ENCODE measurements around the gene TTLL11. TPM values are rescaled to one million over a fixed set of nuclear protein-coding genes. Genes with fewer than 3 reads are reported as not detected.

The TTLL11 gene
- total RNA-seq, 1 donor from 2014 or later, result 9.5 TPM

DNA sequence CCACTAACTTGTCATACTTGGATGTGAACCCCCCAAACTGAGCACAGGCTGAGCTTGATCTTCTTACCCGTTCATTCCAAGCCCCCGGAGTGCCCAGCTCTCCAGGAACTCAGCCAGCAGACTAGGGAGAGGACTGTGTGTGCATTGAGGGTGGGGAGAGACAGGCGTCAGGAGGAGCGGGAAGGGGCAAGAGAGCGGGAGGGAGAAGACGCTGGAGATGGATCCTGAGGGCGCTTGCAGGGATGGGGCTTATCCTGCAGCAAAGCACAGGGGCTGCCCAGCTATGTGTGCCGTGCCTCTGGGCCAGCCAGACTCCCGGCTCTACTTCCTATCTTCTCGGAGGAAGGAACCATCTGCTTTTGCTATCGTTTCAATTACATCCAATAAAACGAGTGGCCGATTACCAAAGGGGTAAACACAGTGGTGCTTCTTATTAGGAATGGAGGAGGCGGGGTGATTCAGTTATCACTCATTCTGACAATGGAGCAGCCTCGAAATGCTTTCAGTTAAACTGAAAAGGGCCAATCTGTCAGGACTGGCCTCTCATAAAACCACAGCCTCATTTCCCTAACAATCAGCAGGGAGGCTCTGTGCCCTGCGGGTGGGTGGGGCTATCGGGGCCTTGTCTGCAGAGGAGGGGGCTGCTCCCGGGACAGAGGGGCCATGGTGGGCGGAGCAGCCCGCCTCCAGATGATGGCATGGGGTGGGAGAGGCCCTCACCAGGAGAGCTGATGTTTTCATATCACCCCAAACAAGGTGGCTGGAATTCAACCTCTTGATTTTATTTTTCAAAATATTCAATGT is 273.5 kb downstream of the TTLL11 start:
- peak; percentile 73 for DNase-seq (ENCODE audit: low spot score)

GRCh38 chr9:121818841-121819427 is 274.2 kb downstream of the TTLL11 start:
- DNase-seq (ENCODE audit: low spot score), result peak; percentile 60

DNA sequence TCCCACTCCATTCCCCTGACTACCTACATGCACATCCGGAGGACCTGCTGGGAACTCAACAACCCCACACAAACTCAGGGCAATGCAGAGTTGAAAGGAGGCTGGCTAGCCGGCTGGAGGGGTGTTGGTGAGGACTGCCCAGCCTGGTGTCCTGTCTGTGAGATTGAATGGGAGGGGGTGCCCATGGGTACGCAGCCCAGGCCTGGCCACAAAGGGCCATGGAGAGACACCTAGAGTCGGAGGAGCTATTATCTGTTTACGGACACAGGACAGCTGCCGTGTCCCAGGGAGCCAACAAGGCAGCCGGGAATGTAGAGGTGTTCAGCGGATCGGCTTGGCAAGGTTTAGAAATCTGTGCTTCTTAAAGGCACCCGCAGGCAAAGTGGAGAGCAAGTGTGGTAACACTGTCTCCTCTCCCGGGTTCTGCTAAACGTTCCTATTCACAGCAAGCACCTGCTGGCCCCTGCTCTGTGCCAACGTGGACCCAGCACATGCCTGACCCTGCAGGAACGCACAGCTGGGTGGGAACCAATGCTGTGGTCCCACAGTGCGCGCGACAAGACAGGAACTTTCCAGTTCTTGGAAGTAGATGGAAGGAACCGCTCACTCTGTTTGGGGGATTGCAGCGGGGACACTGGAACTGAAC is 275.0 kb downstream of the TTLL11 start:
- peak; percentile 59 for DNase-seq (ENCODE audit: low spot score)

DNA sequence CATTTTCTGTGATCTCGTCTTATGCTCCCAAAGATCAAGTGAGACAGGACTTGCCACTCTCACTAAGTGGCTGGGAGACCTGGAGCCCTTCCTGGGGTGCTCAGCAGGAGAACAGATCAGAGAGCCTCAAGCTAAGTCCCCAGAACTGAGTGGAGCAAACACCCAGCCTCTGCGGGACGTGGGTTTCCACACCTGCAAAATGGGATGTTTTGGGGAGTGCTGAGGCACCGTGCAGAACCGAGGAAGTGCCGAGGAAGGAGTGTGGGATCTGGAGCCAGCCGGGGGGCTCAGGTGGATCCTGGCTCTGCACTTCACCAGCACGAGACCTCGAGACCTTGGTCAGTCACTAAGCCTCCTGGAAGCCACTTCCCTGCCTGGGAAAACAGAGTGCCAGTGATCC is 275.6 kb downstream of the TTLL11 start:
- DNase-seq (ENCODE audit: low spot score), result peak; percentile 43

GRCh38 chr9:121816845-121817450 is 276.2 kb downstream of the TTLL11 start:
- DNase-seq (ENCODE audit: low spot score), result peak; percentile 30

GRCh38 chr9:121816449-121816817 is 276.7 kb downstream of the TTLL11 start:
- peak; percentile 53 for DNase-seq (ENCODE audit: low spot score)

GRCh38 chr9:121815546-121816448 is 277.3 kb downstream of the TTLL11 start:
- DNase-seq (ENCODE audit: low spot score), result peak; percentile 67

GRCh38 chr9:121815084-121815483 is 278.0 kb downstream of the TTLL11 start:
- DNase-seq (ENCODE audit: low spot score), result peak; percentile 67

GRCh38 chr9:121814594-121814993 is 278.5 kb downstream of the TTLL11 start:
- peak; percentile 85 for DNase-seq (ENCODE audit: low spot score)

DNA sequence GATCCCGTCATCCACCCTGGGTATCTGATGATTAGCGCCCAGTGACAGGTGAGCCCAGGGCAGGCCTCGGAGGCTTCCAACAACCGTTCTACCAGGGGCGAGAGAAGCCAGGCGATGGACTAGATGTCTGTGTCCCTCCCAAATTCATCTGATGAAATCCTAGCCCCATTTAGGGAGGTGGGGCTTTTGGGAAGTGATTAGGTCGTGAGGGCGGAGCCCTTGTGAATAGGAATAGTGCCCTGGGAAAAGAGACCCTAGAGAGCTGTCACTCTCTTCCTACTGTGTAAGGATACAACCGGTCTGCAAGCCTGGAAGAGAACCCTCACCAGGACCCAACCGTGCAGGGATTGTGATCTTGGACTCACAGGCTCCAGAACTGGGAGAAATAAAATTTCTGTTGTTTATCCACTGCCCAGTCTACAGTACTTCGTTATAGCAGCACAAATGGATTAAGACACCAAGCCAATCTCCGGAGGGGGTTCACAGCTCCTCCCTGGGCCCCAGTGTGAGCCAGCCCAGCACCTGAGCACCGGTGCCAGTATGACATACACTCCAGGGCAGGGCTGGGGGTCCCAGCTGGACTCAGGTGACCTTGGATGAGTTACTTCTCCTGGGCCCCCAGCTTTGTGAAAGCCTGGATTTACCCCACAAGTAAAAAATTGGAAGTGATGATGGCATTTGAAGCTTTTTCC is 279.4 kb downstream of the TTLL11 start:
- peak; percentile 53 for DNase-seq (ENCODE audit: low spot score)

DNA sequence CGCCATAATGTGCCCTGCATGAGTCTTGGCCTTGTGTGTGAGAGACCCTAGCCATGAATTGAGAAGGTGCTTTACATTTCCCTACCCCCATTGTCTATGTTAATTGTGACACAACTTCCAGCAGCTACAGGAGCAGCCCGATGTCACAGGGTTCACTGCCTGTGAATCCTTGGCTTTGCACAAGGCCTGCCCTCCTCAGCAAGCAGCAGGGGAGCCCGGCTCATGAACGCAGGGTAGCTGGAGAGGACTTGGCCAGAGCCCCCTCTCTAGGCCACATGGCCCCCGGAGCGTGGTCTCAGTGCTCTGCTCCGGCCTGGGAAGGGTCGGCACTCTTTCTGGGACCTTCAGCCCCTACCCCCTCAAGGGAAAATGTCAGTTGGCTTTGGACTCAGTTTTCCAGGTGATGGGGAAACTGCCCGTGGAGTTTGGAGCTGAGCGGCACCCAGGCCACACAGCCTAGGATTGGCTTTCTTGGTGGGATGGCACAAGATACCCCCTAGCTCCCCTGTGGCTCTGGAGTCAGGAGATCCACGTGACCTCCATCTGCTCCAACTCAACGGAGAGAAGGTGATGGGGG is 280.9 kb downstream of the TTLL11 start:
- peak; percentile 82 for DNase-seq (ENCODE audit: low spot score)

DNA sequence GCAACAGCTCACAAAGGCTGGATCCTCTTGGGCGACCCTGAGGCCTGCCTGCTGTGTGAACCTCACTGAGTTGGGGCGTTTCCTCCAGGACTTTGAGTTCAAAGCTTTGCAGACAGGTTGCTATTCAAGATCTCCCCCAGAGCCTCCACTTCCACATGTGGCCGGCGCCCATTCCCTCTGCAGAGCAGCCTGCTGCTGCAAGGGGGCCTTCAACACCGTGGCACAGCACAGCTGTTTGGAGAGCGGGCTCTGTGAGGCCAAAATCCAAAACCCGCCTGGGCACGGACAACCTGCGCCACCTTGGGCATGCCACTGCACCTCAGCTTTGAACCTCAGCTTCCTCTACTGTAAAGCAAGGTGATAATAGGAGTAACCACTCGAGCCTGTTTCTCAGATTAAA is 281.4 kb downstream of the TTLL11 start:
- DNase-seq (ENCODE audit: low spot score), result peak; percentile 62

GRCh38 chr9:121811140-121811539 is 282.0 kb downstream of the TTLL11 start:
- DNase-seq (ENCODE audit: low spot score), result peak; percentile 85

DNA sequence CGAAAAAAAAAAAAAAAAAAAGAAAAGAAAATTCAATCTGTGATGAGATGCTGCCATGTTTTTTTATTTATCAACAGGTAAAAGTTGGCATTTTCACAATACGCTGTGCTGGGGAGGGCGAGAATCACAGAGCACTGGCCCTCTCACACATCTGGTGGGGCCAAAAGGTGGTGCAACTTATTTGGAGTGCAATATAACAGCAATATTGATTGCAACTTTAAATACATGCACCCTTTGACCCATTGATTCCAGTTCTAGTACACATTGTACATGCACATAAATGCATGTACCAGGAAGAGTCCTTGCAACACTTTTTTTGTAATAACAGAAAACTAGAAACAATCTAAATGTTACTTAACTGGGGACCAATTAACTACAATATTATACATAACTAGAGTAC is 282.6 kb downstream of the TTLL11 start:
- DNase-seq (ENCODE audit: low spot score), result peak; percentile 24

DNA sequence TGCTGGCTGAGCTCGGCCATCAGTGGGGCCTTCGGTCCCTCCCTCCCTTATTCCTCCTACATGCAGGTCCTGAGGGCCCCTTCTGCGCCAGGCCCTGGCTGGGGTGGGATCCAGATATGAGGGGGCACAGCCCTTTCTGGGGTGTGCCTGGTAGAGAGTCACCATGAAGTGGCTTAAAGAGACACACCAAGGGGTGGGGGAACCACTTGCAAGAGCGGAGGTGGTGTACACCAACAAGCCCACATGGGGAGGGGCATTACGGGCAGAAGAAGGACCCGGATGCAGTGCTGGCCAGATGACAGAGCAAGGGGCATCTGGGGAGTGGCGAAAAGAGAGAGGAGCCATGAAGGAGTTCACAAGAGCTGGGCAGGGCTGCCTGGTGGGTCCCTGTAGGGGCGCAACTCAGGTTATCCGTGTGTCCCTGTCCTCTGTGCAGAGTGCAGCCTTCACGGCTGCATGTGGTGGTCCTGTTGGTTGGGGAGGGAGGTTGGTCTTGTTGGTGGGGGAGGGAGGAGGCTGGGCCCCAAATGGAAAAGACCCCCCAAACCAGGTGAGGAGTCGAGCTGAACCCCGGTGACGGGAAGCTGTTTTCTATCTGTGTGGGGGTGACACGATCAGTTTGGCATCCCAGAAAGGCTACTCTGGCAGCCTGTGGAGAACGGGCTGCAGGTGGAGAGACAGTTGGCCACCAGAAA is 283.6 kb downstream of the TTLL11 start:
- peak; percentile 65 for DNase-seq (ENCODE audit: low spot score)

- DNase-seq (ENCODE audit: low spot score), result peak; percentile 59
Measured at GRCh38 chr9:121808781-121809180, 284.3 kb downstream of the TTLL11 start.

DNA sequence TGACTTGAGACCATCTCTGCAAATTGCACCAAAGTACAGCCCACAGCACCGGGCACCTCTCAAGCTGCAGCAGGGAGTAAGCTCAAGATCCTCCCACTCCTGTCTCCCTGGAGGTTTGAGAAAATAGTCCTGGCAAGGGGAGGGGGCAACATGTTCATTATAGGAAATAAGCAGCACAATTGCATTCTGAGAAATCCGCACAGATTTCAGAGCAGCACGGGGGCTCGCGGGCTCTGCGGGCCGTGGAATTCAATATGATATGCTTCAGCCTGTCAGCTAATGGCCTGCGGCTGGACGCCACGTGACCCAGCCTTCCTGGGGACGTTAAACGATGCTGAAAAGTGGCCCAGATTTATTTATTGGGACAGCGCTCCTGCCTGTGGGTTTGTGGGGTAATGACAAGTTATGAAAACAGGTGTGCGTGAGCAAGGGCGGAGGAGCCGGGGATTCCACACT is 285.3 kb downstream of the TTLL11 start:
- peak; percentile 80 for DNase-seq (ENCODE audit: low spot score)

GRCh38 chr9:121807069-121807822 is 285.9 kb downstream of the TTLL11 start:
- peak; percentile 41 for DNase-seq (ENCODE audit: low spot score)
